Measurements from ENCODE around the gene WDFY3.

DNA sequence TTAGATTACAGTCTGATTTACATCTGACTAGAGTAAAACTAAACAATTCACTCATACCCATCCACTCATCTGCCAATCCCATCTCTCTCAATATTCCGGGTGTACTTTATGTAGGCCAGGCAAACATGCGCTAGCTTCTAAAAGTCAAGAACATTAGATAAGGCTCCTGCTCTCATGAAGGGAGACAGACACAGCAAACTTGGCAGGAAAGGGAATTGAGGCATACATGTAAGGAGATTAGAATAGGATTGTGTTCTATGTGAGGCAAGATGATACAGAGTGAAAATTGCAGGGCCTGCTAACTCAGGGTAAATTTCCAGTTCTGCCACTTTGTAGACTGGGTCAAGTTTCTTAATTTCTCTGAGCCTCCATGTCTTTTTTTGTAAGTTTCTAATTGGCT is 247.8 kb downstream of the WDFY3 start:
- TF ChIP-seq, protein P1, sequence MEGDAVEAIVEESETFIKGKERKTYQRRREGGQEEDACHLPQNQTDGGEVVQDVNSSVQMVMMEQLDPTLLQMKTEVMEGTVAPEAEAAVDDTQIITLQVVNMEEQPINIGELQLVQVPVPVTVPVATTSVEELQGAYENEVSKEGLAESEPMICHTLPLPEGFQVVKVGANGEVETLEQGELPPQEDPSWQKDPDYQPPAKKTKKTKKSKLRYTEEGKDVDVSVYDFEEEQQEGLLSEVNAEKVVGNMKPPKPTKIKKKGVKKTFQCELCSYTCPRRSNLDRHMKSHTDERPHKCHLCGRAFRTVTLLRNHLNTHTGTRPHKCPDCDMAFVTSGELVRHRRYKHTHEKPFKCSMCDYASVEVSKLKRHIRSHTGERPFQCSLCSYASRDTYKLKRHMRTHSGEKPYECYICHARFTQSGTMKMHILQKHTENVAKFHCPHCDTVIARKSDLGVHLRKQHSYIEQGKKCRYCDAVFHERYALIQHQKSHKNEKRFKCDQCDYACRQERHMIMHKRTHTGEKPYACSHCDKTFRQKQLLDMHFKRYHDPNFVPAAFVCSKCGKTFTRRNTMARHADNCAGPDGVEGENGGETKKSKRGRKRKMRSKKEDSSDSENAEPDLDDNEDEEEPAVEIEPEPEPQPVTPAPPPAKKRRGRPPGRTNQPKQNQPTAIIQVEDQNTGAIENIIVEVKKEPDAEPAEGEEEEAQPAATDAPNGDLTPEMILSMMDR (IDR thresholded peaks at IDR 0.05): no peak
- no peak for TF ChIP-seq POLR2A (IDR thresholded peaks at IDR 0.05)

Measured in Peyer's patch (tissue), 4 donors.